SK-N-MC (cell line): ENCODE results near the gene PMM1.

Experiments used
- EZH2 ChIP-seq: fragments of 200-600 bp; sonication (generic); IDR thresholded peaks from one replicate; pipeline ENCODE4 v1.6.1; 2017; ENCODE audit warnings: antibody characterized with exemption
- FOXP2 ChIP-seq: optimal IDR thresholded peaks from 2 replicates; pipeline ENCODE3; 2011; ENCODE audit warnings: mild to moderate bottlenecking, moderate library complexity; ENCODE audit not compliant: insufficient read depth; ENCODE audit errors: extremely low read length, control extremely low read depth
- POLR2AphosphoS5 ChIP-seq: IDR thresholded peaks from 2 replicates; pipeline ENCODE4 v1.6.1; 2012; ENCODE audit warnings: mild to moderate bottlenecking, low read depth, low read length, borderline replicate concordance

DNA sequence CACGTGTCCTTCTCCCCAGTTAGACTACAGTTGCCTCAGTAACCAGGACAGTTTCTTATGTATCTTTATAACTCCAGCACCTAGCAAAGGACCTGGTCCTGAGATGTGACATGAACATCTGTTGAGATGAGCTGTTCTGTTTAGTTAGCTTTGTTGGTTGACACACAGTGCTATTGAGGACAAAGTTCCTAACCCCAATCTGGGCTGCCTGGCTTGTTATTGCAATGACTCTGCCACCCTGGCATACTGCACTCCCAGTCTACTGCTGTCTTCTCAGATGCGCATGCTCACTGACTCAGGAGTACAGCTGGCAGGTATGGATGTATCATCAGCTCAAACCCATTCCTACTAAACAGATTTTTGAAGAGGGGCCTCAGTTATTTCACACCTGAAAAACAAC, 23.8 kb upstream of the PMM1 start:
- TF ChIP-seq EZH2, result no peak
- no peak for TF ChIP-seq POLR2AphosphoS5
- TF ChIP-seq FOXP2, result no peak
